B cell (primary cell): ENCODE data around the gene CFAP77. TPM values are rescaled to one million over a fixed set of nuclear protein-coding genes. Genes with fewer than 3 reads are reported as not detected.

ENCODE experiments used
- ATAC-seq: fragments of 200-7000 bp; cut with Tn5 transposase; one replicate; pipeline ENCODE4 v1.10.0; 2021; ENCODE audit warnings: low read depth, mild to moderate bottlenecking, moderate number of reproducible peaks, moderate library complexity
- CTCF ChIA-PET: fragments of 350-600 bp; sonication (Branson Sonifier 250); formaldehyde crosslinking; loops from one replicate; lab custom pipeline; 2021; ENCODE audit warnings: antibody characterized with exemption, inconsistent platforms; lab: Charles Lee
- POLR2A ChIA-PET: fragments of 350-600 bp; sonication (Branson Sonifier 250); formaldehyde crosslinking; loops from one replicate; lab custom pipeline; 2021; ENCODE audit warnings: antibody characterized with exemption; lab: Charles Lee
- DNase-seq: peaks from one replicate; pipeline ENCODE4 v3.0.0; 2013
- H2AFZ ChIP-seq: 2 replicates; pipeline ENCODE4 v1.6.1; 2012; ENCODE audit warnings: mild to moderate bottlenecking, low read depth, low read length; ENCODE audit not compliant: insufficient read depth, poor library complexity, severe bottlenecking
- H3K27ac ChIP-seq, 2 donors: 1 replicate in 1 of 2; 2 replicates in 1 of 2; pipeline ENCODE4 v1.5.1; 2012 to 2013; ENCODE audit warnings: low read length in 2 of 2, mild to moderate bottlenecking in 2 of 2, moderate library complexity in 1 of 2
- H3K27me3 ChIP-seq, 4 experiments: fragments of 200-600 bp in 1 of 4; sonication (generic) in 1 of 4; replicated peaks in 1 of 4; 1 replicate in 2 of 4; 2 replicates in 2 of 4; pipeline versions ENCODE4 v1.6.1 to v1.7.0; 2013 to 2016; ENCODE audit warnings: low read length in 3 of 4, mild to moderate bottlenecking in 2 of 4, mixed read lengths in 1 of 4, moderate library complexity in 1 of 4; ENCODE audit not compliant: insufficient read depth in 4 of 4, control insufficient read depth in 3 of 4; ENCODE audit errors: control extremely low read depth in 1 of 4
- H3K36me3 ChIP-seq, 2 experiments: replicated peaks in 1 of 2; 1 replicate in 1 of 2; 2 replicates in 1 of 2; pipeline versions ENCODE4 v1.6.1 to v1.7.1; 2013; ENCODE audit warnings: low read length in 1 of 2; ENCODE audit not compliant: insufficient read depth in 2 of 2, control insufficient read depth in 1 of 2; ENCODE audit errors: control extremely low read depth in 1 of 2, extremely low read depth in 1 of 2
- H3K4me1 ChIP-seq, 2 donors: fragments of 200-600 bp in 1 of 2; sonication (generic) in 1 of 2; 1 replicate in 1 of 2; 2 replicates in 1 of 2; pipeline versions ENCODE4 v1.5.1 to v1.6.1; 2013 to 2017; ENCODE audit warnings: low read length in 2 of 2; ENCODE audit not compliant: control insufficient read depth in 2 of 2, insufficient read depth in 2 of 2
- H3K4me2 ChIP-seq: replicated peaks from 2 replicates; pipeline ENCODE3; 2012; ENCODE audit warnings: mild to moderate bottlenecking, low read depth, low read length; ENCODE audit not compliant: poor library complexity, severe bottlenecking
- H3K4me3 ChIP-seq, 5 experiments: fragments of 200-600 bp in 1 of 5; sonication (generic) in 1 of 5; 1 replicate in 3 of 5; 2 replicates in 2 of 5; pipeline versions ENCODE4 v1.5.1 to v1.7.0; 2011 to 2016; ENCODE audit warnings: low read length in 4 of 5, mild to moderate bottlenecking in 4 of 5, low read depth in 2 of 5, control low read depth in 1 of 5, moderate library complexity in 1 of 5; ENCODE audit not compliant: insufficient read depth in 1 of 5; ENCODE audit errors: control extremely low read depth in 1 of 5, extremely low read depth in 1 of 5
- H3K79me2 ChIP-seq: fragments of 200-600 bp; sonication (generic); one replicate; pipeline ENCODE4 v1.6.0; 2016; ENCODE audit warnings: low read length; ENCODE audit not compliant: control insufficient read depth, insufficient read depth
- H3K9ac ChIP-seq: fragments of 200-600 bp; sonication (generic); 2 replicates; pipeline ENCODE4 v1.6.1; 2017; ENCODE audit warnings: mild to moderate bottlenecking, low read length, moderate library complexity
- H3K9me3 ChIP-seq, 3 donors: one replicate each; pipeline versions ENCODE4 v1.6.1 to v1.7.1; 2013; ENCODE audit warnings: low read length in 2 of 3; ENCODE audit not compliant: control insufficient read depth in 2 of 3, insufficient read depth in 1 of 3; ENCODE audit errors: control extremely low read depth in 1 of 3
- H4K20me1 ChIP-seq: 2 replicates; pipeline ENCODE4 v1.6.0; 2012; ENCODE audit warnings: mild to moderate bottlenecking, low read length; ENCODE audit not compliant: insufficient read depth, control insufficient read depth, poor library complexity, severe bottlenecking
- H3K27ac Mint-ChIP-seq: one replicate; pipeline ENCODE4 v1.8.0; 2021; ENCODE audit warnings: mixed read lengths
- H3K27me3 Mint-ChIP-seq: one replicate; pipeline ENCODE4 v1.8.0; 2021; ENCODE audit warnings: mixed read lengths
- H3K4me1 Mint-ChIP-seq: one replicate; pipeline ENCODE4 v1.8.0; 2021; ENCODE audit warnings: mixed read lengths
- H3K4me3 Mint-ChIP-seq: one replicate; pipeline ENCODE4 v1.8.0; 2021; ENCODE audit warnings: mixed read lengths
- H3K9me3 Mint-ChIP-seq: one replicate; pipeline ENCODE4 v1.8.0; 2022; ENCODE audit warnings: mixed read lengths; ENCODE audit not compliant: insufficient read depth
- EZH2 ChIP-seq: IDR thresholded peaks from 2 replicates; pipeline ENCODE4 v1.6.1; 2012; ENCODE audit warnings: borderline replicate concordance, low read depth, mild to moderate bottlenecking, moderate library complexity, low read length; ENCODE audit not compliant: insufficient read depth, poor library complexity, severe bottlenecking
- WGBS: methylation state at CpG from one replicate; pipeline ENCODE4 v1.1.5; 2013; ENCODE audit warnings: missing lambda C conversion rate; ENCODE audit not compliant: insufficient coverage; 5-methylcytosine and 5-hydroxymethylcytosine counted together
- intact Hi-C: fragments of 100-400 bp; cut with micrococcal nuclease; formaldehyde crosslinking; loops from one replicate; pipeline ENCODE4 v1.10.0; 2022
- polyA plus RNA-seq: library from polyadenylated mRNA; depleted of rRNA; stranded (reverse); fragments of >200 nt; gene quantifications from 2 replicates; pipeline ENCODE4 v1.2.3, GENCODE V29; 2012
- total RNA-seq, 2 donors: library from RNA; stranded (reverse); fragments of 120-200 nt in 1 of 2; gene quantifications; 1 replicate in 1 of 2; 2 replicates in 1 of 2; pipeline versions ENCODE4 v1.2.3 to v1.2.4, GENCODE V29; 2013 to 2022
- TF ChIP-seq, protein P1 (sequence below): fragments of 200-600 bp; IDR thresholded peaks from one replicate; pipeline ENCODE4 v1.8.0; 2022; ENCODE audit warnings: antibody characterized with exemption, mild to moderate bottlenecking

The CFAP77 gene
- total and polyA plus RNA-seq, 2 donors (not counting 1 experiment from before 2014, with no cell fraction given): not detected

DNA sequence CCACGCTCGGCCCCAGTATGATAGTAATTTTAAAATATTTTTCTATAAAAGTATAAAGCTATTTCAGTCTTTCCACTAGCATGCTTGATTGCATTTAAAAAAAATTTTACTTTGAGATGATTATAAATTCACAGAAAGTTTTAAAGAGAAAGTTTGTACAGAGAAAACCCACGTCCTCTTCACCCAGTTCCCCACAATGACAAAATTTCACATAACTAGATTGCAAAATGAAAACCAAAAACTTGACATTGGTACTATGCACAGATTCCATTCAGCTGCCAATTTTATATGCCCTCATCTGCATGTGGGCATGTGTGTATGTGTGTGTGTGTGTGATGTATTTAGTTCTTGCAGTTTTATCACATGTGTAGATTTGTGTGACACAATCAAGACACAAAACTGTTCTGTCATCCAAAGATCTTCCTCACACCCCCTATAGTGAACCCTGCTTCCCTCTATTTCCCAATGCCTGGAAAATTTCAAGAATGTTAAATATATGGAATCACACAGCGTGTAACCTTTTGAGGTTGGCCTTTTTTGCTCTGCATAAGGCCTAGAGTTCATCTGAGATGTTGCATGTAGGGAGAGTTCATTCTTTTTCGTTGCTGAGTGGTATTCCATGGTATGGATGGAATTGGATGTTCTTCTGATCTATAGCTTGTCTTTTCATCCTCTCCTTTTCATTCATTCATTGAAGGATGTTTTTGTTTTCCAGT lies 115.5 kb downstream of the CFAP77 start:
- no peak overlapping the region for H2AFZ ChIP-seq
- Mint-ChIP-seq H3K9me3 (no peaks in the 10 kb centered on the region), H3K4me3 (no peak overlapping the region), H3K4me1 (no peaks in the 10 kb centered on the region), H3K27me3 (peaks cover 14% of the 10 kb centered on the region), H3K27ac (no peak overlapping the region)
- H4K20me1 ChIP-seq: no peaks in the 10 kb centered on the region
- ChIA-PET POLR2A (no interaction called here), CTCF (interaction anchor here (0.9 kb wide), 1 partner anchor 19 kb away, joined by 3 read pairs; no protein-coding TSS in a partner anchor)
- intact Hi-C loops: no loop called here
- no peaks in the 10 kb centered on the region for H3K36me3 ChIP-seq
- DNase-seq (no peak), ATAC-seq (no peak)
- H3K9me3 ChIP-seq: no peaks in the 10 kb centered on the region
- WGBS: 86% methylated on average over 1 of the region's 5 CpGs
- H3K27me3 ChIP-seq: no peaks in the 10 kb centered on the region
- H3K27ac ChIP-seq: no peak overlapping the region
- H3K4me2 ChIP-seq: no peak overlapping the region
- H3K9ac ChIP-seq: no peak overlapping the region
- H3K4me1 ChIP-seq: no peaks in the 10 kb centered on the region
- no peaks in the 10 kb centered on the region for H3K79me2 ChIP-seq
- TF ChIP-seq, protein P1, sequence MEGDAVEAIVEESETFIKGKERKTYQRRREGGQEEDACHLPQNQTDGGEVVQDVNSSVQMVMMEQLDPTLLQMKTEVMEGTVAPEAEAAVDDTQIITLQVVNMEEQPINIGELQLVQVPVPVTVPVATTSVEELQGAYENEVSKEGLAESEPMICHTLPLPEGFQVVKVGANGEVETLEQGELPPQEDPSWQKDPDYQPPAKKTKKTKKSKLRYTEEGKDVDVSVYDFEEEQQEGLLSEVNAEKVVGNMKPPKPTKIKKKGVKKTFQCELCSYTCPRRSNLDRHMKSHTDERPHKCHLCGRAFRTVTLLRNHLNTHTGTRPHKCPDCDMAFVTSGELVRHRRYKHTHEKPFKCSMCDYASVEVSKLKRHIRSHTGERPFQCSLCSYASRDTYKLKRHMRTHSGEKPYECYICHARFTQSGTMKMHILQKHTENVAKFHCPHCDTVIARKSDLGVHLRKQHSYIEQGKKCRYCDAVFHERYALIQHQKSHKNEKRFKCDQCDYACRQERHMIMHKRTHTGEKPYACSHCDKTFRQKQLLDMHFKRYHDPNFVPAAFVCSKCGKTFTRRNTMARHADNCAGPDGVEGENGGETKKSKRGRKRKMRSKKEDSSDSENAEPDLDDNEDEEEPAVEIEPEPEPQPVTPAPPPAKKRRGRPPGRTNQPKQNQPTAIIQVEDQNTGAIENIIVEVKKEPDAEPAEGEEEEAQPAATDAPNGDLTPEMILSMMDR: no peak
- no peak for TF ChIP-seq EZH2
- H3K4me3 ChIP-seq: no peak overlapping the region

DNA sequence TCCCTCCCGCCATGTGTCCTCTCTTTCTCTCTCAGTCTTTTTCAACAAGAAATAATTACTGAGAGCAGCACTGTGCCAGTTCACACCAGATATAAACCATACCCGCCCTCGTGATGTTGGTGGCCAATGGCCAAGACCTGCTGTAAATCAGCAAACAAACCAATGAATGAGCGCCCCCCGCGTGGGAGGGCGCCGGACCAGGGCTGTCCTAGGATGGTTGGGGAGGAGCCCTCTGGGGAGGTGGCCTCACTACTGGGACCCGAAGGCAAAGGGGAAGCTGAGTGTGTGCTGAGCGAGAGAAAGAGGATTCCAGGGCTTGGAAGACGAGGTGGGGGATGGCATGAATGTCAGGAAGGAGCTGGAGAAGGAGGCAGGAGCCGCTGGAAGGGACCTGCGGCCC lies 121.2 kb downstream of the CFAP77 start:
- no peaks in the 10 kb centered on the region for H3K4me1 ChIP-seq
- no peaks in the 10 kb centered on the region for H3K4me1 Mint-ChIP-seq
- no peak overlapping the region for H3K4me3 Mint-ChIP-seq
- ChIA-PET CTCF (no interaction called here), POLR2A (interaction anchor here (0.8 kb wide), 1 partner anchor 472 kb away, joined by 6 read pairs; no protein-coding TSS in a partner anchor)
- intact Hi-C loops: no loop called here
- H3K36me3 ChIP-seq: no peaks in the 10 kb centered on the region
- H3K4me2 ChIP-seq: no peak overlapping the region
- H3K9me3 Mint-ChIP-seq: peaks cover 5% of the 10 kb centered on the region
- peaks cover 0 to 9% (median 4%) of the 10 kb centered on the region in 3 donors for H3K9me3 ChIP-seq
- H3K27ac ChIP-seq: no peak overlapping the region
- no peak overlapping the region for H3K27ac Mint-ChIP-seq
- ATAC-seq (no peak), DNase-seq (no peak)
- no peak overlapping the region for H3K4me3 ChIP-seq
- TF ChIP-seq EZH2: no peak
- TF ChIP-seq, protein P1: no peak
- H3K79me2 ChIP-seq: no peaks in the 10 kb centered on the region
- H3K27me3 Mint-ChIP-seq: peaks cover 15% of the 10 kb centered on the region
- H3K27me3 ChIP-seq: peaks cover 0 to 14% (median 1%) of the 10 kb centered on the region in 4 experiments
- H4K20me1 ChIP-seq: no peaks in the 10 kb centered on the region
- WGBS: 53% methylated on average over 12 of the region's 13 CpGs
- no peak overlapping the region for H2AFZ ChIP-seq
- no peak overlapping the region for H3K9ac ChIP-seq
